ENCODE data around the gene EDNRA. TPM values are rescaled to one million over a fixed set of nuclear protein-coding genes. Genes with fewer than 3 reads are reported as not detected.

The EDNRA gene
- total RNA-seq, 4 donors from 2014 or later, result 2.5 to 8.8 (median 6.1) TPM

GRCh38 chr4:147587041-147587440, 106.1 kb downstream of the EDNRA start:
- H3K9me3 ChIP-seq, result peaks cover 0 to 7% (median 0%) of the 10 kb centered on the region in 3 donors
- no peaks in the 10 kb centered on the region for H3K27me3 ChIP-seq
- TF ChIP-seq POLR2A (IDR thresholded peaks at IDR 0.05) (no peak), CTCF (IDR thresholded peaks at IDR 0.05) (no peak)
- H3K4me3 ChIP-seq, result no peak overlapping the region
- no peak overlapping the region for H3K27ac ChIP-seq
- H3K36me3 ChIP-seq, result no peaks in the 10 kb centered on the region
- H3K4me1 ChIP-seq, result peaks cover 0 to 4% (median 0%) of the 10 kb centered on the region in 3 donors
- intact Hi-C loops (cut with DNase I), result no loop called here
- WGBS, 2 donors, result 88 to 94% methylated on average over 3 of the region's 3 CpGs
- DNase-seq, result no peak

GRCh38 chr4:147589586-147589985, 108.7 kb downstream of the EDNRA start:
- Histone ChIP-seq H3K4me1 (peaks cover 0 to 4% (median 0%) of the 10 kb centered on the region in 3 donors), H3K9me3 (peaks cover 0 to 3% (median 0%) of the 10 kb centered on the region in 3 donors), H3K27ac (no peak overlapping the region), H3K27me3 (no peaks in the 10 kb centered on the region), H3K36me3 (no peaks in the 10 kb centered on the region), H3K4me3 (no peak overlapping the region)
- DNase-seq, result no peak
- no peak for TF ChIP-seq POLR2A (IDR thresholded peaks at IDR 0.05)
- TF ChIP-seq CTCF (IDR thresholded peaks at IDR 0.05), result no peak
- intact Hi-C loops (cut with DNase I), result no loop called here
- WGBS, 2 donors, result 50 to 77% methylated on average over 1 of the region's 1 CpG

- Histone ChIP-seq H3K27ac (no peak overlapping the region), H3K27me3 (no peaks in the 10 kb centered on the region), H3K9me3 (no peaks in the 10 kb centered on the region), H3K36me3 (no peaks in the 10 kb centered on the region), H3K4me3 (no peak overlapping the region), H3K4me1 (peaks cover 0 to 4% (median 0%) of the 10 kb centered on the region in 3 donors)
- 43 to 44% methylated on average over 12 of the region's 12 CpGs for WGBS, 2 donors
- intact Hi-C loops (cut with DNase I), result loop anchor here (5.0 kb wide), 1 partner anchor 428 kb away; no protein-coding TSS in a partner anchor
- TF ChIP-seq POLR2A (IDR thresholded peaks at IDR 0.05) (no peak), CTCF (IDR thresholded peaks at IDR 0.05) (peak; percentile 22 to 75 (median 68))
- no peak for DNase-seq
Measured at GRCh38 chr4:147590249-147590920, 109.5 kb downstream of the EDNRA start.

- Histone ChIP-seq H3K4me3 (no peak overlapping the region), H3K27me3 (no peaks in the 10 kb centered on the region), H3K4me1 (peaks cover 0 to 4% (median 0%) of the 10 kb centered on the region in 3 donors), H3K36me3 (no peaks in the 10 kb centered on the region), H3K27ac (no peak overlapping the region), H3K9me3 (no peaks in the 10 kb centered on the region)
- TF ChIP-seq CTCF (IDR thresholded peaks at IDR 0.05) (no peak), POLR2A (IDR thresholded peaks at IDR 0.05) (no peak)
- no peak for DNase-seq
- intact Hi-C loops (cut with DNase I), result loop anchor here (5.0 kb wide), 1 partner anchor 429 kb away; no protein-coding TSS in a partner anchor
Measured at GRCh38 chr4:147591106-147591505, 110.2 kb downstream of the EDNRA start.

GRCh38 chr4:147594107-147594506, 113.2 kb downstream of the EDNRA start:
- no peaks in the 10 kb centered on the region for H3K27me3 ChIP-seq
- DNase-seq, result no peak
- H3K4me1 ChIP-seq, result peaks cover 0 to 4% (median 0%) of the 10 kb centered on the region in 3 donors
- intact Hi-C loops (cut with DNase I), result loop anchor here (5.0 kb wide), 1 partner anchor 432 kb away; no protein-coding TSS in a partner anchor
- no peaks in the 10 kb centered on the region for H3K9me3 ChIP-seq
- H3K36me3 ChIP-seq, result no peaks in the 10 kb centered on the region
- TF ChIP-seq POLR2A (IDR thresholded peaks at IDR 0.05) (no peak), CTCF (IDR thresholded peaks at IDR 0.05) (no peak)
- H3K4me3 ChIP-seq, result no peak overlapping the region
- 68 to 79% methylated on average over 5 of the region's 5 CpGs for WGBS, 2 donors
- H3K27ac ChIP-seq, result no peak overlapping the region

Other genes with a start within 250 kb of the EDNRA start
- gene TMEM184C, start 136.3 kb downstream of the EDNRA start, total RNA-seq, result 10 to 100 TPM; 16.0 to 29.0 (median 21.6) TPM
- gene PRMT9, start 203.1 kb downstream of the EDNRA start, total RNA-seq, result 1 to 10 TPM; 3.2 to 8.1 (median 5.9) TPM

Data from esophagus squamous epithelium (tissue), 5 donors.